Measurements from ENCODE around the gene SATB1.

- no peak for TF ChIP-seq REST (IDR thresholded peaks at IDR 0.05; ENCODE audit: borderline replicate concordance)
- no peak for TF ChIP-seq CTCF (IDR thresholded peaks at IDR 0.05; ENCODE audit: poor library complexity, severe bottlenecking)
- TF ChIP-seq RAD21 (conservative IDR thresholded peaks at IDR 0.05), result no peak
- TF ChIP-seq EZH2 (IDR thresholded peaks at IDR 0.05; ENCODE audit: borderline replicate concordance, insufficient read depth, low read length, poor library complexity, severe bottlenecking), result no peak
Observed at GRCh38 chr3:18379647-18380046, 45.5 kb downstream of the SATB1 start.
